ENCODE results near the gene SIK1. TPM values are rescaled to one million over a fixed set of nuclear protein-coding genes. Genes with fewer than 3 reads are reported as not detected.
"Not testable (repeated sequence)": the region's sequence is repeated elsewhere in the genome, so short reads cannot be mapped to it uniquely, and the experiment has no call there.

Gene SIK1
- total RNA-seq, 3 donors from 2014 or later = 14.0 to 19.6 (median 16.7) TPM

- not testable (repeated sequence) for DNase-seq; H3K4me3 Mint-ChIP-seq; H3K36me3 Mint-ChIP-seq (ENCODE audit: insufficient read depth); H3K27me3 Mint-ChIP-seq (ENCODE audit: low read depth); H3K9me3 Mint-ChIP-seq; H3K4me1 Mint-ChIP-seq (ENCODE audit: low read depth)
- ATAC-seq = peak; percentile 68 to 74
Measured at GRCh38 chr21:43383351-43383750, 43.6 kb downstream of the SIK1 start.

- H3K36me3 Mint-ChIP-seq (ENCODE audit: insufficient read depth); H3K4me1 Mint-ChIP-seq (ENCODE audit: low read depth); DNase-seq; H3K4me3 Mint-ChIP-seq; H3K27me3 Mint-ChIP-seq (ENCODE audit: low read depth); H3K9me3 Mint-ChIP-seq; ATAC-seq: not testable (repeated sequence)
Measured at GRCh38 chr21:43382902-43383301, 44.0 kb downstream of the SIK1 start.

DNA sequence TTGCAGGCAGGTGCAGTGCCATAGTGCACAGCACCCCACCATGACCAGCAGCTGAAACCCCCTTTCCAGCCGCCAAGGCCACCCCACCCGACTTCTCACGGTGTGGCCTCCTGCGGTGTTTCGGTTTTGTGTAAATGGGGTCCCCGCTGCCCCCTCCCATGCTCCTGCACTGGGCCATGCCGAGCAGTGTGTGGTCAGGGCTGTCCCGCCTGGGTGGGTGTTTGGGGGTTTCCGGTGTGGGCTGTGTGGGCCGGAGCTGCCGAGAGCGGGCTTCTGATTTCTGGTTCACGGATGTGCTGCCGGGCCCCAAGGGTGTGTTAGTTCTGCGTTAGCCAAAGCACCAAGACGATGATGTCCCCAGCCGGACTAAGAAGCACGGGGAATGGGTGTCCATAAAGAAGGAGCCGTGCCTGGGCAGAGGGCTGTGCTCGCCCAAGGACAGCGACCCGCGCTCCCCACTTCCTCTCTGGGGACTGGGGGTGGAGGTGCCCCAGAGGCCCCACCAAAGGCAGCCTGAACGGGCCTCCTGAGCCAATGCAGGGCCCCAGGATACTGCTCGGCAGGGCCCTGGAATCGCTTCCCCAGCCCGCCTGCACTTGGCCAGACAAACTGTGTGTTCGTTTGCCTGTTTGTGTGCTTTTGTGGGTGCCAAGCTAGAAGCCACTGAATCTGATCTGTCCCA is 45.9 kb downstream of the SIK1 start:
- H3K9me3 Mint-ChIP-seq; H3K4me1 Mint-ChIP-seq (ENCODE audit: low read depth); DNase-seq; H3K4me3 Mint-ChIP-seq; H3K27me3 Mint-ChIP-seq (ENCODE audit: low read depth); H3K36me3 Mint-ChIP-seq (ENCODE audit: insufficient read depth); ATAC-seq: not testable (repeated sequence)

DNA sequence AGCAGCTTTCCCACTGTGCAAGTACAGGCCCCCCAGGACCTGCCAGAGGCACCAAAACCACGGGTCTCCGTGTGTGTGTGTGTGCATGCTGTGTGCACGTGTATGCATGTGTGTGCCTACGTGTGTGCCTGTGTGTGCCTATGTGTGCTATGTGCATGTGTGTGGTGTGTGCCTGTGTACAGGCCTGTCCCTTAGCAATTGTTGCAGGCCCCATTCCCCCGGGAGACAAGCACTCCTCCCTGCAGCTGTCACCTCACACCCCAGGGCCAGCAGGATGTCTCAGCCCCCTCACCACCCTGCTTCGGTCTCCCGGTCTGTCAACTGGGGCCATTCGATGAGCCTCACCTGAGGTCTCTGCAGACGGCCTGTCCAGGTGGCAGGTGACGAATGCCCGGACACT is 46.6 kb downstream of the SIK1 start:
- not testable (repeated sequence) for H3K4me1 Mint-ChIP-seq (ENCODE audit: low read depth); H3K4me3 Mint-ChIP-seq; ATAC-seq

DNA sequence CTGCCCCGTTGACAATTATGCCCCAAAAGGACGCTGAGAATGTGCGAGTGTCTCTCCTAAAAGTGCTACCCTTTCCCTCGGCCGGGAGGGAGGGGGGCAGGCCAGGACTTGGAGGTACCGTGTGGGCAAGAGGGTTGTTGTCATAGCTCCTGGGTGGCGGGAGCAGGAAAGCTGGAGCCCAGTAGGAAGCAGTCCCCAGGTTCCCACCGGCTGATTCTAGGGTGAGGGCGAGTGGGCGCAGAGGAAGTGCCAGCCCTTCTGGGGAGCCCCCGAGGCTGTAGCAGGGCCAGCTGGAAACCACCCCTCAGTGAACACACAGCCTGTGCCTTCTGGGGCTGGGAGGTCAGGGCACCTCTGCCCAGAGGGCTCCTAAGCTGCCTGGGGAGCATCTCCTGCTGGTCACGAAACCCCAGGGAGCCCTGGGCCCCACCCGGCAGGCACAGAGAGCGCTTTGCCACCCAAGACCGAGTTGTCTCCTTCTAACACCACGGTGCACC is 47.3 kb downstream of the SIK1 start:
- not testable (repeated sequence) for DNase-seq; H3K4me3 Mint-ChIP-seq; H3K4me1 Mint-ChIP-seq (ENCODE audit: low read depth); H3K27me3 Mint-ChIP-seq (ENCODE audit: low read depth); ATAC-seq; H3K9me3 Mint-ChIP-seq; H3K36me3 Mint-ChIP-seq (ENCODE audit: insufficient read depth)

More for the DNA sequence above, 46.6 kb downstream of the SIK1 start:
- not testable (repeated sequence) for H3K36me3 Mint-ChIP-seq (ENCODE audit: insufficient read depth); DNase-seq; H3K27me3 Mint-ChIP-seq (ENCODE audit: low read depth); H3K9me3 Mint-ChIP-seq

DNA sequence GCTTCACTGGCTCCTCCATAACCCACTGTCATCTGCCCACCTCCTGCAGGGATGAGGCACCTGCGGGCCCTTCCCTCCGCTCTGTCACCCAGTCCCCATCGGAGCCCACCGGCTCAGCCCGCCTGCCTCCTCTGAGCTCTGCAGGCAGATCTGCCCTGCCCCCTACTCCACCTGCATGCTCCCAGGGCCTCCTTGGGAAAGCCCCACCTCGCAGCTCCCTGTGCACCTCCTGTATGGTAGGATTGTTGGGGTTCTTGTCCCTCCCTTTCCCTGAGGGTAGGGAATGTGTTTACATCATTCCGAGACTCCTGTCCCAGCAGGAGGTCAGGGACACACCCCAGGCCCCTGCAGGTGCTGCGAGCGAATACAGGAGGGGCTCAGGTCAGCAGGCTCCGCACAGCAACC is 50.5 kb downstream of the SIK1 start:
- H3K36me3 Mint-ChIP-seq (ENCODE audit: insufficient read depth) = no peaks in the 10 kb centered on the region
- no peak overlapping the region for H3K4me3 Mint-ChIP-seq
- H3K4me1 Mint-ChIP-seq (ENCODE audit: low read depth) = no peaks in the 10 kb centered on the region
- no peak for ATAC-seq
- DNase-seq = no peak
- H3K9me3 Mint-ChIP-seq = no peaks in the 10 kb centered on the region
- H3K27me3 Mint-ChIP-seq (ENCODE audit: low read depth) = no peaks in the 10 kb centered on the region

GRCh38 chr21:43375837-43376477 is 51.0 kb downstream of the SIK1 start:
- H3K36me3 Mint-ChIP-seq (ENCODE audit: insufficient read depth) = no peaks in the 10 kb centered on the region

GRCh38 chr21:43375006-43375836 is 51.7 kb downstream of the SIK1 start:
- DNase-seq (no peak), ATAC-seq (no peak)
- Mint-ChIP-seq H3K4me1 (ENCODE audit: low read depth) (no peaks in the 10 kb centered on the region), H3K9me3 (no peaks in the 10 kb centered on the region), H3K36me3 (ENCODE audit: insufficient read depth) (no peaks in the 10 kb centered on the region), H3K27me3 (ENCODE audit: low read depth) (no peaks in the 10 kb centered on the region), H3K4me3 (no peak overlapping the region)

More at GRCh38 chr21:43375837-43376477, 51.0 kb downstream of the SIK1 start:
- Mint-ChIP-seq H3K4me3 (no peak overlapping the region), H3K27me3 (ENCODE audit: low read depth) (no peaks in the 10 kb centered on the region), H3K4me1 (ENCODE audit: low read depth) (no peaks in the 10 kb centered on the region), H3K9me3 (no peaks in the 10 kb centered on the region)
- DNase-seq (no peak), ATAC-seq (no peak)

DNA sequence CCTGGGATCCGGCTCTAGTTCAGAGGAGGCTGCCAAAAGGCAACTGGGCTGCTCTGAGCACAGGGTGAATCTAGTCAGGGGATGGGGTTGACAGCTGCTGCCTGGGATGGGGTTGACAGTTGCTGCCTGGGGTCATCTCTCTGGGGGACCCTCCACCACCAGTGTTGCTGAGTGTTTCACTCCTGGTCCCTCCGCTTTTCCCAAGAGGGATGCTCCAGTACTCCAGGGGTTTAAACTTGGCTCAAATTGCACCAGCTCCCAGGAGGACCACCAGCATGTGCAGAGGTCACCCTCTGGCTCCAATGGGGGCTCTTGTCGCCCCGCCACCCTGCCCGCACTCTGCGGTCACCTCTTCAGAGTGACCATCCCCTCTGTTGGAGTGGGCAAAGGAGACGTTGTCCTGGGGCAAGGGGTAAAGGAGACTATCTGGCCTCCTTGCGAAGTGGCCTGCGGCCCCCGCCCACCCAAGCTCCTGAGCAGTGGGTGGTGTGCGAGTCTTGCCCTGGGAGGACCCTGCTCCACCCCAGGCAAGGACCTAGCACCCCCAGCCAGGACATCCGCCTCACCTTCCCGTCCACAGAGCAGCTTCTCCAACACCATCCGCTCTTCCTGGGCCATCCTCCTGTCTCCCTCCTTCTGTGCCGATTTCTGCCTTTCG is 52.6 kb downstream of the SIK1 start:
- ATAC-seq (no peak), DNase-seq (no peak)
- Mint-ChIP-seq H3K4me1 (ENCODE audit: low read depth) (no peaks in the 10 kb centered on the region), H3K9me3 (no peaks in the 10 kb centered on the region), H3K36me3 (ENCODE audit: insufficient read depth) (no peaks in the 10 kb centered on the region), H3K4me3 (no peak overlapping the region), H3K27me3 (ENCODE audit: low read depth) (no peaks in the 10 kb centered on the region)

GRCh38 chr21:43373362-43374227 is 53.3 kb downstream of the SIK1 start:
- Mint-ChIP-seq H3K4me3 (no peak overlapping the region), H3K9me3 (no peaks in the 10 kb centered on the region), H3K36me3 (ENCODE audit: insufficient read depth) (no peaks in the 10 kb centered on the region), H3K4me1 (ENCODE audit: low read depth) (peaks cover 1% of the 10 kb centered on the region), H3K27me3 (ENCODE audit: low read depth) (no peaks in the 10 kb centered on the region)
- DNase-seq (no peak), ATAC-seq (no peak)

- Mint-ChIP-seq H3K9me3 (no peaks in the 10 kb centered on the region), H3K36me3 (ENCODE audit: insufficient read depth) (no peaks in the 10 kb centered on the region), H3K27me3 (ENCODE audit: low read depth) (no peaks in the 10 kb centered on the region), H3K4me3 (no peak overlapping the region), H3K4me1 (ENCODE audit: low read depth) (peaks cover 1% of the 10 kb centered on the region)
- ATAC-seq (no peak), DNase-seq (no peak)
Measured at GRCh38 chr21:43372663-43373361, 54.1 kb downstream of the SIK1 start.

DNA sequence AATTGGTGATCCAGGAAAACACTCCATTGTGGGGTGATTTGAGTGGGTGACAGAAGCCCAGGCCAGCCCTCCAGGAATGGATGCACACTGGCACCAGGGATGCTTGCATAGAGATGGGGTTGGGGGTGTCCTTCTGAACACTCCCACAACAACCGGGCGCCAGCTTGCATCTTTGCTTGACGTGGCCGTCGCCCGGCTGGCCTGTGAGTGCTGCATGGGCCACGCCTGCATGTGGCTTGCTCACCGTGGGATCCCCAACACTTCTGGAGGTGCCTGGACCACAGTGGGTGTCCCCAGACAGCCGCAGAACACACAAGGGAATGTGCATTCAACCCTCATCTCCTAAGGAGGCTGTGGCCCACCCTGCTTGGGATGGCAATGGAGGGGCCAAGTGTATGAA is 55.1 kb downstream of the SIK1 start:
- Mint-ChIP-seq H3K36me3 (ENCODE audit: insufficient read depth) (no peaks in the 10 kb centered on the region), H3K4me3 (no peak overlapping the region), H3K9me3 (no peaks in the 10 kb centered on the region), H3K4me1 (ENCODE audit: low read depth) (peaks cover 1% of the 10 kb centered on the region), H3K27me3 (ENCODE audit: low read depth) (no peaks in the 10 kb centered on the region)
- DNase-seq (no peak), ATAC-seq (no peak)

- ATAC-seq (no peak), DNase-seq (no peak)
- no peak overlapping the region for H3K4me3 Mint-ChIP-seq
- H3K36me3 Mint-ChIP-seq (ENCODE audit: insufficient read depth) = no peaks in the 10 kb centered on the region
- H3K9me3 Mint-ChIP-seq = no peaks in the 10 kb centered on the region
- H3K27me3 Mint-ChIP-seq (ENCODE audit: low read depth) = no peaks in the 10 kb centered on the region
- H3K4me1 Mint-ChIP-seq (ENCODE audit: low read depth) = peaks cover 1% of the 10 kb centered on the region
Measured at GRCh38 chr21:43370888-43371570, 55.9 kb downstream of the SIK1 start.
